GM18951 (cell line): Measurements from ENCODE around the gene NR4A3.

Experiments used
- POLR2A ChIP-seq: IDR thresholded peaks from 4 replicates; pipeline ENCODE4 v1.6.1; 2011; ENCODE audit warnings: mild to moderate bottlenecking; ENCODE audit not compliant: insufficient read length, insufficient read depth; ENCODE audit errors: extremely low read depth
- in situ Hi-C: fragments of 300-500 bp; cut with MboI; formaldehyde crosslinking; loops from one replicate; pipeline ENCODE4 v1.12.0; 2022; ENCODE audit warnings: low sequenced_read_pairs, mixed read lengths, inconsistent platforms; ENCODE audit not compliant: unreplicated experiment

NR4A3 gene

GRCh38 chr9:99885747-99886146, 64.1 kb downstream of the NR4A3 start:
- in situ Hi-C loops, result no loop called here
- TF ChIP-seq POLR2A, result no peak

- no peak for TF ChIP-seq POLR2A
- in situ Hi-C loops, result no loop called here
These were observed 67.4 kb downstream of the NR4A3 start for GRCh38 chr9:99889120-99889519.

- in situ Hi-C loops, result no loop called here
These were observed 73.1 kb downstream of the NR4A3 start for GRCh38 chr9:99894826-99895225.

GRCh38 chr9:99895510-99895909, 73.8 kb downstream of the NR4A3 start:
- no peak for TF ChIP-seq POLR2A
- in situ Hi-C loops, result no loop called here

More at GRCh38 chr9:99894826-99895225, 73.1 kb downstream of the NR4A3 start:
- no peak for TF ChIP-seq POLR2A

- in situ Hi-C loops, result no loop called here
- TF ChIP-seq POLR2A, result no peak
These were observed 74.4 kb downstream of the NR4A3 start for GRCh38 chr9:99896119-99896518.

GRCh38 chr9:99903393-99903792, 81.7 kb downstream of the NR4A3 start:
- TF ChIP-seq POLR2A, result no peak
- in situ Hi-C loops, result no loop called here

GRCh38 chr9:99905833-99906402, 84.2 kb downstream of the NR4A3 start:
- in situ Hi-C loops, result no loop called here
- no peak for TF ChIP-seq POLR2A

- in situ Hi-C loops, result no loop called here
- peak; percentile 92 for TF ChIP-seq POLR2A
These were observed 84.9 kb downstream of the NR4A3 start, which contains the start of gene STX17 for GRCh38 chr9:99906403-99907207. STX17 (plus strand) TSS chr9:99906654; CDS start chr9:99915240, 8,586 bp downstream.

GRCh38 chr9:99907208-99907532, 85.5 kb downstream of the NR4A3 start:
- in situ Hi-C loops, result no loop called here
- no peak for TF ChIP-seq POLR2A

- in situ Hi-C loops, result no loop called here
- TF ChIP-seq POLR2A, result no peak
These were observed 89.9 kb downstream of the NR4A3 start for GRCh38 chr9:99911600-99911999.
